Measurements from ENCODE around the gene SLC6A13. TPM values are rescaled to one million over a fixed set of nuclear protein-coding genes. Genes with fewer than 3 reads are reported as not detected.
"Not testable (repeated sequence)": the region's sequence is repeated elsewhere in the genome, so short reads cannot be mapped to it uniquely, and the experiment has no call there.

The SLC6A13 gene
- total RNA-seq, 2 experiments from 2014 or later: 0.68 to 0.69 TPM

DNA sequence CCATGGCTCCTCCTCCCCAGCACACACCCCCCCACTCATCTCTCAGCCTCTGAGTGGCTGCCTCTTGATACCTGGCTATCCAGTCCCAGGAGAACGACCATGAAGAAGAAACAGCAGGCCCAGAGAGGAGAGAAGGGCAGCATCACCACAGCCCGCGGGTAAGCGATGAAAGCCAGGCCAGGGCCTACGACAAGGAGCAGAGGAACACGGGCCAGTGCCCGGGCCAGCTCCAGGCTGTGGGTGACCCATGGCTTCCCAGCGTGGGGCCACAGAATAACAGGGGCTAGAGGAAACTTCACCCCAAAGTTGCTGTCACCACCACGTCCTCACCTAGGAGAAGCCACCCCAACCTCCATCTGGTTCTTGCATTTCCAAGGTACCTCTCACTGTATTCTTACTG is 38.3 kb downstream of the SLC6A13 start:
- POLR2A ChIA-PET: no interaction called here
- ATAC-seq (ENCODE audit: low read depth) (no peak), DNase-seq (no peak)
- Mint-ChIP-seq H3K27me3 (peaks cover 3% of the 10 kb centered on the region), H3K4me1 (peaks cover 4% of the 10 kb centered on the region), H3K4me3 (no peak overlapping the region), H3K9me3 (no peaks in the 10 kb centered on the region), H3K27ac (no peak overlapping the region), H3K36me3 (no peaks in the 10 kb centered on the region)

DNA sequence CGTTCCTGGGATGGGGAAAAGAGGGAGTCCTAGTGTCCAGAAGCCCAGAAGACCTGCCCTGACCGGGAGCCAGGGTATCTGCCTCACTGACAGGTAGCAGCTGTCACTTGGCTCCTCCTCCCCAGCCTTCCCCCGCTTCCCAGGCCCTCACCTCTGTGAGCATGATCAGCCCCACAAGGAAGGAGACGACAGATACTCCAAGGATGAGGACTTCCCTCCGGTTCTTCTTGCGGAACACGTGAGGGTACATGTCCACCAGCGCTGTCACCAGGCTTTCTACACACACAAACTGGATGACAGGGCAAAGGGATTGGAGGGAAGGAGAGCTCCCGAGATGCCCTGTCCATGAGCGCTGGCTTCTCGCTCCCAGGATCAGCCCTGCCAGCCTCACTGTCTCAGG is 38.8 kb downstream of the SLC6A13 start:
- DNase-seq: no peak
- peaks cover 5% of the 10 kb centered on the region for H3K27me3 Mint-ChIP-seq
- no peaks in the 10 kb centered on the region for H3K9me3 Mint-ChIP-seq
- no peak overlapping the region for H3K4me3 Mint-ChIP-seq
- H3K36me3 Mint-ChIP-seq: no peaks in the 10 kb centered on the region
- POLR2A ChIA-PET: no interaction called here
- peaks cover 4% of the 10 kb centered on the region for H3K4me1 Mint-ChIP-seq
- no peak for ATAC-seq (ENCODE audit: low read depth)
- no peak overlapping the region for H3K27ac Mint-ChIP-seq

DNA sequence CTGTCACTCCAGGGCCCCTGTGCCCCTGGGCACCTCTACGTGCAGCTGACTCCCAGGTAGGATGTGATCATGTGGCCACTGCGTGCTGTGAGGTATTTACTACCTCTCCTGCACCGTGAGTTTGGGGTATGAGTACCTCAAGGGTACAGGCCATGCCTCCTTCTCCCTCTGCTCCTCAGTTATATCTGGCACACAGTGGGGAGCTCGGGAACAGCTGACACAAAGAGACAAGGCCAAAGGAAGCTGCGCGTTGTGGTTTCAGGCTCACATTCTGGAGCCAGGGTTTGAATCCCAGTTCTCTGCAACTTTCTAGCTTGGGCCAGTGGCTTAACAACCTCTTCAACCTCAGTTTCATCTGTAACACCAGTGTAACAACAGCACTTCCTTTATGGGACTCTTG is 40.9 kb downstream of the SLC6A13 start:
- Mint-ChIP-seq H3K27me3 (peaks cover 5% of the 10 kb centered on the region), H3K9me3 (no peaks in the 10 kb centered on the region), H3K4me1 (peaks cover 4% of the 10 kb centered on the region), H3K4me3 (no peak overlapping the region), H3K36me3 (no peaks in the 10 kb centered on the region), H3K27ac (no peak overlapping the region)
- no peak for DNase-seq
- ATAC-seq (ENCODE audit: low read depth): no peak
- POLR2A ChIA-PET: no interaction called here

DNA sequence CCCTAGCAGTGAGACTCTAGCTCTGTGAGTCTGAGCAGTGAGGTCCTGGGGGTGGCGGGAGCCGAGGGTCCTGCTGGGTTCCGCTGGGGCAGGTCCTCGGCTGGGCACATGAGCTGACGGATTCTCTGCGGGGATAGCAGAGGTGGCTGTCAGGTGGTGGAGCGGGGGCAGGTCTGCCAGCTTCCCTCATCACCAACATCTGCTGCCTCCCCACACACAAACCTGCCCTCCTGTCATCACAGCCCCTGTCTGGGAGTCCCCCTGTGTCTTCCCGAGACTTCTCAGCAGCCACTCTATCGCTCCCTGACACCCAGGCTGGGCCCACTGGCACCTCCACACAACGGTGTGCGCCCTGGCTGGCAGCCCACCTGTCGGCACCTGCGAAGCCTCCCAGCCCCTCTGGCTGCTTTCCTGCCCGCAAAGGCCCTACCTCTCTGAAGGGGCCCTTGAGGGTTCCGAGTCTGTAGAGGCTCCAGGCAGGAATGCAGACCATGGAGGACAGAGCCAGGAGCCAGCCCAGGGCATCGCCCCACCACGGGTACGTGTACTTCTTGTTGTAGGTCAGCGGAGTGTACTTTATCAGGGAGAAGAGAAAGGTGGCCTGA is 41.6 kb downstream of the SLC6A13 start:
- DNase-seq: no peak
- Mint-ChIP-seq H3K27ac (no peak overlapping the region), H3K4me1 (peaks cover 4% of the 10 kb centered on the region), H3K9me3 (no peaks in the 10 kb centered on the region), H3K27me3 (peaks cover 5% of the 10 kb centered on the region), H3K4me3 (no peak overlapping the region), H3K36me3 (no peaks in the 10 kb centered on the region)
- ATAC-seq (ENCODE audit: low read depth): no peak
- POLR2A ChIA-PET: no interaction called here

DNA sequence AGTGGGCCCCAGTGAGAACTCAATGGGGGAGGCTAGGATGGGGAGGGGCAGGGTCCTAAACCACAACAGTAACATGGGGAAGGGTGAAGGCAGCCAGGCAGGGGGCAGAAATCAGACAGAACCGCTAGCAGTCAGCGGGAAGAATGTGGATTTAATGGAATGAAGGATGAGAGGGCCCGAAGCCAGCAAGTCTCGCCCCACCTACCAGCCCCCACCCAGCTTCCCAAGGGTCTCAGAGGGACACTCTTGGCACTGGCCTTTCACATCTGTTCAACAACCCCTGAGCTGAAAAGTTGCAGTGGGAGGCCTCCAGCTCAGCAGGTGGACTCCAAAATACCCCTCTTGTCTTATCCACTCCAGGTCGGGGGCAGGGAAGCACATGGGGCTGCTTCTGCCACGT is 42.1 kb downstream of the SLC6A13 start:
- no peak overlapping the region for H3K4me3 Mint-ChIP-seq
- peaks cover 5% of the 10 kb centered on the region for H3K27me3 Mint-ChIP-seq
- no peaks in the 10 kb centered on the region for H3K9me3 Mint-ChIP-seq
- H3K36me3 Mint-ChIP-seq: no peaks in the 10 kb centered on the region
- POLR2A ChIA-PET: interaction anchor here (1.0 kb wide), 1 partner anchor 113 kb away, joined by 3 read pairs; no protein-coding TSS in a partner anchor
- DNase-seq (no peak), ATAC-seq (ENCODE audit: low read depth) (no peak)
- H3K4me1 Mint-ChIP-seq: peaks cover 4% of the 10 kb centered on the region
- H3K27ac Mint-ChIP-seq: no peak overlapping the region

DNA sequence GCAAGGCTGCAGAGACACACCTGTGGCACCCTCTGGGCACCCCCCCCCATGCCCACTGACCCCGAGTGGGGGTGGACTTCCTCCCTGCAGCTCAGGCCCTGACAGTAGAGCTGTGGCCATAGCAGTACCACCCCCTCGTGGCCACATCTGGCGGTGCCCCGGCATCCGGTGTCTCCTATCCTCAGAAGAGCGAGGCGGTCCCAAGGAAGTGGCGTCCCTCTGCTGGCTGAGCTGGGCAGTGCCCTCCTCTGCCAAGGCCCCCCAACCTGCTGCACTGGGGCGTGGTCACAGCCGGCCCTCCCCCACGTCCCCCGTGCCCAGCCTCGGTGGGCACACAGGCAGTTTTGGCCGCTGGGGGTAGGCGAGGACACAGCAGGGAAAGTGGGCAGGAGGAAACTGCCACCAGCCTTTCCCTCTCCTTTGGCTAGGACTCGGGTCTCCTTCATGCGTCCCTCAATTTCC is 42.7 kb downstream of the SLC6A13 start:
- peak; percentile 81 for DNase-seq
- Mint-ChIP-seq H3K27me3 (peaks cover 8% of the 10 kb centered on the region), H3K36me3 (no peaks in the 10 kb centered on the region), H3K9me3 (no peaks in the 10 kb centered on the region), H3K27ac (no peak overlapping the region), H3K4me3 (no peak overlapping the region), H3K4me1 (peaks cover 4% of the 10 kb centered on the region)
- ATAC-seq (ENCODE audit: low read depth): peak; percentile 98
- POLR2A ChIA-PET: interaction anchor here (1.0 kb wide), 1 partner anchor 112 kb away, joined by 3 read pairs; no protein-coding TSS in a partner anchor

DNA sequence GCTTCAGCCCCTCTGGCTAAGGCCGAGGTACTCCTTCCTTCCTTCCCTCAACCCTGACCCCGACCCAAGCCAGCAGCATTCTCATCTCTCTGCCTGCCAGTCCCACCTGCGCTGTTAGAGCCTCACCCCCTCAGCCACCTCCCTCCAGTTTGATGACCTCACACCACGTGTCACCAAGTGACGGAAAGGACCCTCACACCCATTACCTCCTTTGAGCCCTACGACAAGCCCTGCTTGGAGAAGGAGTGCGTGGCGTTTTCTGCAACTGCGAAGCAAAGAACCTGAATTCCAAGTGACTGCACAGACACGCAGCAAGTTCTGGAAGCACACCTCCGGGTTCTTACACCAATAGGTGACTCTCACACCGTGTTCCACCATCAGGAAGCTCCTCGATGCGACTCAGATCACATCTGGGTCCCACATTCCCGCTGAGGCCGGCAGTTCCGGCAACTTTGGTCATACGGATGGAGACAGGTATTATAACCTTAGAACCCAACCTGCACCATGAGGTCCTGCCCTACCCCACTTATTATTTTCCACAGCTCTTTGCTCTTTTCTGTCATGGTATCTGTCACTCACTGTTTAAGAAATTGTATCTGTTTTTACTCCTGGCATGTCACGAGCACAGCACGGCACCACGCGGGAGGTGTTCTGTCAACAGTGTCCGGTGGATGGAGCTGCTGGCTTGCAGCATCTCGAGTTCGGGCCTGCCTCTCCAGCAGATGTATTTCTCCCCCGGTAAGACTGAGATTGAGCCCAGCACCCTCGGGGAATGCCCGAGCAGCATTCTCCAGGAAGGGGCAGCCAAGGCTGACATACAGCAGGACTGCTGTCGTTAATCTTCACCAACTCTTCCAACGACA is 43.7 kb downstream of the SLC6A13 start:
- POLR2A ChIA-PET: no interaction called here
- Mint-ChIP-seq H3K4me3 (no peak overlapping the region), H3K4me1 (peaks cover 4% of the 10 kb centered on the region), H3K9me3 (no peaks in the 10 kb centered on the region), H3K27ac (no peak overlapping the region), H3K36me3 (no peaks in the 10 kb centered on the region), H3K27me3 (peaks cover 12% of the 10 kb centered on the region)
- DNase-seq (no peak), ATAC-seq (ENCODE audit: low read depth) (no peak)

DNA sequence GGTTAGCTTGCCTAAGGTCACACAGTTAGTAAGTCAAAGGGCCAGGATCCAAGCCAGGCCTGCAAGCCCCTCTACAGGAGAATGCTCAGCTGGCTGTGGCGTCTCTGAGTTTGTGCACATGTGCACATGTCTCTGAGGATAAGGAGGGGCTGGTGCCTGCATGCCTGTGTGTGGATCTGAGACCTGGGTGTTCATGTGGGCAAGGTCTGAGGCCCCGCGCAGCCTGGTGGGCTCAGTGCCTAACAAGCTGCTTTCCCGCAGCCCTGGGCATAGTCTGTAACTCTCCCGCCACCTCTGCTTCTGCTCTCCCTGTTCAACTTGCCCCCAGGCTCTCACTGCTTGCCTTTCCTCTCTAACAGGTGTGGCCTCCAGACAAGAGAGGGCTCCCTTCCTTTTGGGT is 44.4 kb downstream of the SLC6A13 start:
- H3K27me3 Mint-ChIP-seq: peaks cover 14% of the 10 kb centered on the region
- H3K4me1 Mint-ChIP-seq: peaks cover 4% of the 10 kb centered on the region
- no peak for ATAC-seq (ENCODE audit: low read depth)
- no peaks in the 10 kb centered on the region for H3K36me3 Mint-ChIP-seq
- H3K27ac Mint-ChIP-seq: no peak overlapping the region
- POLR2A ChIA-PET: no interaction called here
- no peak overlapping the region for H3K4me3 Mint-ChIP-seq
- no peak for DNase-seq
- no peaks in the 10 kb centered on the region for H3K9me3 Mint-ChIP-seq

DNA sequence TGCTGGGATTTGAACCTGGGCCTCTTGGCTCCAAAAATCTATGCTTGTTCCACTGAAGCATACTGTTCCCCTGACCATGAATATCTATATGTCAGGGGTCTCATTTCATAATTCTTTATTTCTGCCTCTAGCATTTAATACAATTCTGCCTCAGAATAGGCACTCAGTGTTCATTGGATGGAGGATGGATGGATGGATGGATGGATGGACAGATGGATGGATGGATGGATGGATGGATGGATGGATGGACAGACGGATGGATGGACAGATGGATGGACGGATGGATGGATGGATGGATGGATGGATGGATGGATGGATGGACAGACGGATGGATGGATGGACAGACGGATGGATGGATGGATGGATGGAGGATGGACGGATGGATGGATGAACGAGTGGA is 45.6 kb downstream of the SLC6A13 start:
- ATAC-seq (ENCODE audit: low read depth); H3K27ac Mint-ChIP-seq; DNase-seq; H3K9me3 Mint-ChIP-seq; H3K36me3 Mint-ChIP-seq; H3K4me1 Mint-ChIP-seq; POLR2A ChIA-PET; H3K4me3 Mint-ChIP-seq: not testable (repeated sequence)
- peaks cover 19% of the 10 kb centered on the region for H3K27me3 Mint-ChIP-seq

DNA sequence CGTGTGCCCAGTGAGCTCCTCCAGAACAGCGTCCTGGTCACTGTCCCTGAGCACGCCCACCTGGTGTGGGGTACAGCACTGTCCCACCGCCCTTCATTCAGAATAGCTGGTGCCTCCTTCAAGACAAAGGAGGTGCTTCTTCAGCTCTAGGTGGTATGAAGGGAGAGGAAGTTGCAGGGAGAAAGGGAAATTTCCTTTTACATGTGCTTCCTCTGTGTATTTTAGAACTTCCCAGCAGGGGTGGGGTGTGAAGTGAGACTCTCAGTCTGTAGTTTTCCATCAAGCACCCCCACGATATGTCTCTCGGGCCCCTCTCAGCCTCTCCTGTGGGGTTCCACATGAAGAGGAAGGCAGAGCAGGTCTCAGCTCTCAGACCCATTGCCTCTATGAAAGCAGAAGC is 47.5 kb downstream of the SLC6A13 start:
- Mint-ChIP-seq H3K4me3 (no peak overlapping the region), H3K27ac (no peak overlapping the region), H3K27me3 (peaks cover 19% of the 10 kb centered on the region), H3K9me3 (no peaks in the 10 kb centered on the region), H3K36me3 (no peaks in the 10 kb centered on the region), H3K4me1 (peaks cover 4% of the 10 kb centered on the region)
- POLR2A ChIA-PET: no interaction called here
- no peak for ATAC-seq (ENCODE audit: low read depth)
- no peak for DNase-seq

DNA sequence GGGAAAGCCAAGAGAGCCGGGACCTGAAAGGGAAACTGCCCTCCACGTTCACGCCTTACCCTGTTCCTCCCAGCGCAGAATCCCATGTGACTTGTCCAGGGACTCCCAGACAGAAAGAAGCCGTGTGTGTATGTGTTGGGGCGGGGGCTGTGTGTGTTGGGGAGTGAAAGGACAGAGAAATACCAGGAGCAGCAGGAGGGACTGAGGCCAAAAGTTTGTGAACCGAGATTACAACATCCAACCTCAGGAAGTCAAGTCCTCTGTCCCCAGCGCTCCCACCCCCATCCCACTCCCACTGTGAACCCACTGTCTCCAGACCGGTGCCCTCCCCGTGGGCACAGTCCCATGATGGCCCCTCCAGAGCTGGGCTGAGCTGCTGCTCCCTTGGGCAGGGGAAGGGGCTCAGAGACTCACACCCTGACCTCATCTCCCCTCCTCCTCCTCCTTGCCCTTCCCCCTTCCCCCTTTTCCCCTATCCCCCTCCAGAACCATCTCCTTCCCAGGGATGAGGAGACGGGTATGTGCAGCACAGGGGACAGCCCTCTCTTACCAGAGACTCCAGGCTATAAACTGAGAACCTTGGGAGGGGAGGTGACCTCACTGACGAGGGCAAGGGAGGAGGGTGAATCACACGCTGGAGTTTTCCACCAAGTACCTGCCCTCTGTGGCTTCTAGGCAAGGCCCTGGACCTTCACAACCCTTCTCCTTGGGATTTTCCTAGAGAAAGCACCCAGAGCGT is 48.5 kb downstream of the SLC6A13 start, which contains the start of gene SLC6A12:
SLC6A12 (minus strand) TSS at position 155 of the 739 bp plus-strand sequence. CDS start 4,171 bp downstream, outside the sequence.
- no peaks in the 10 kb centered on the region for H3K9me3 Mint-ChIP-seq
- no peak for ATAC-seq (ENCODE audit: low read depth)
- H3K4me3 Mint-ChIP-seq: no peak within 1 kb of the TSS
- H3K27ac Mint-ChIP-seq: no peak within 1 kb of the TSS
- POLR2A ChIA-PET: no interaction called here
- no peaks in the 10 kb centered on the region for H3K4me1 Mint-ChIP-seq
- DNase-seq: no peak
- H3K27me3 Mint-ChIP-seq: peaks cover 18% of the 10 kb centered on the region
- no peaks in the 10 kb centered on the region for H3K36me3 Mint-ChIP-seq

DNA sequence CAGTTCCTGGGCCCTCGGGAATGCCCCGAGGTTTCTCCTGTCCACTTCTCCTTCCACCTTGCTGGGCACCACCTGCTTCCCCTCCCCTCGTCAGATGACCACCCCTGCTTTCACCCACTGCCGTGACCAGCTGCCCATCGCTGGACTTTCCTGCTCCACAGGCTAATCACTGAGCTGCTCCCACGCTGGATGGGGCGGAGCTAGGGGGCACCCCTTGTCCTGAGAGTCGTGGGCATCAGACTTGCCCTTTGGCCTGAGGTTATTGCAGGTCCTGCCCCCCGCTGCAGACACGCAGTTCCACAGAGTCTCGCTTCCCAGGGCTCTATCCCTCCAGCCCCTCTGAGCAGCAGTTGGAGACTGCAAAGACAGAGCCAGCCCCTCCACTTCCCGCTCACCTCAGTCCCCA is 49.1 kb downstream of the SLC6A13 start:
- Mint-ChIP-seq H3K9me3 (no peaks in the 10 kb centered on the region), H3K4me3 (no peak overlapping the region), H3K27ac (no peak overlapping the region), H3K36me3 (no peaks in the 10 kb centered on the region), H3K27me3 (peaks cover 17% of the 10 kb centered on the region), H3K4me1 (no peaks in the 10 kb centered on the region)
- ATAC-seq (ENCODE audit: low read depth) (no peak), DNase-seq (no peak)
- POLR2A ChIA-PET: no interaction called here

DNA sequence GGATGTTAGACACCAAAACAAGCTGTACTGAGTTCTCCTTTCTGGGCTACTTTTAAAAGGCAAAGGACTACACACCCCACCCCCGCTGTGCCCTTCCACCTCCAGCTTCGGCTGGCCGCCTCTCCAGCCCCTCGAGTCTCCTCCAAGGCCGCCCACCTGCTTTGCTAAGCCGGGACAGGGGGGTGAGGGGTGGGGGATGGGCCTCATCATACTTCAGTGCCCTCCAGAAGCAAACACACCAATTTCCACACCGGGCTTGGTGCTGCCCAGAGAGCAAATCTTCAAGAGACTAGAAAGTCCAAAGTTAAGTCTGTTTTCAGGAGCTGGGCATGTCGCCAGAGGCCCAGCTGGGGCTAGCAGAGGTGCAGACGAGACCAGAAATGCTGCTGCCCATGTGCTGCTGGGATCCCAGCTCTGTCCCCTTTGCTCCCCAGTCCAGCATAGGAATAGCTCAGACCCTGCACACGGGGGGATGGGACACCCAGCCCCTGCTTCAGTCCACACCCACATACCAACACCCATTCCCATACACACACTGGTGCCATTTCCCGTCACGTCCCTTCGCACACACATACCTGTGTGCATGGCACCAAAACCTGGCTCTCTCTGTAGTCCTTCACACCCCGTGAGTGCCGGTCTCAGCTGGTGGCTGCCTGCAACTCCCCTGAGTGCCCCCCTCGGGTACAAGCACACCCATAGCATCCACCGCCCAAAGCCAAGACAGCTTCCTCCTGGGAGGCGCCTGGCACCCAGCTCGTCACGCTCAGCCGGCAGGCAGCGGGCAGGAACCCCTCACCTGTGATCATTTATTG is 49.7 kb downstream of the SLC6A13 start:
- peaks cover 19% of the 10 kb centered on the region for H3K27me3 Mint-ChIP-seq
- no peaks in the 10 kb centered on the region for H3K9me3 Mint-ChIP-seq
- H3K4me3 Mint-ChIP-seq: no peak overlapping the region
- H3K36me3 Mint-ChIP-seq: no peaks in the 10 kb centered on the region
- no peak overlapping the region for H3K27ac Mint-ChIP-seq
- no peaks in the 10 kb centered on the region for H3K4me1 Mint-ChIP-seq
- DNase-seq: no peak
- POLR2A ChIA-PET: no interaction called here
- no peak for ATAC-seq (ENCODE audit: low read depth)

Data from activated naive CD8-positive, alpha-beta T cell treated with anti-CD3 and anti-CD28 coated beads, Interleukin-2, amount 10 ng/mL, durations not matched to agents 7 days and 5 days (primary cell).